Spinal cord (tissue), 10 donors: Measurements from ENCODE around the gene HDAC9. TPM values are rescaled to one million over a fixed set of nuclear protein-coding genes. Genes with fewer than 3 reads are reported as not detected.

Source experiments
- DNase-seq, 6 donors: peaks; one replicate each; pipeline versions ENCODE4 v3.0.0 to v3.0.0-alpha.2; 2013 to 2015; ENCODE audit warnings: low spot score in 6 of 6, low read depth in 4 of 6
- H3K27ac ChIP-seq: one replicate; pipeline ENCODE4 v1.5.1; 2013; ENCODE audit warnings: low read depth, low read length, control low read depth
- H3K27me3 ChIP-seq: one replicate; pipeline ENCODE4 v1.6.1; 2013; ENCODE audit warnings: low read length; ENCODE audit not compliant: control insufficient read depth, insufficient read depth
- H3K36me3 ChIP-seq: one replicate; pipeline ENCODE4 v1.6.1; 2013; ENCODE audit warnings: low read length; ENCODE audit not compliant: control insufficient read depth, insufficient read depth
- H3K4me1 ChIP-seq: one replicate; pipeline ENCODE4 v1.6.1; 2013; ENCODE audit warnings: low read length; ENCODE audit not compliant: control insufficient read depth, insufficient read depth
- H3K4me3 ChIP-seq: one replicate; pipeline ENCODE4 v1.5.1; 2013; ENCODE audit warnings: low read depth, low read length, control low read depth
- H3K9me3 ChIP-seq: one replicate; pipeline ENCODE4 v1.6.1; 2013; ENCODE audit warnings: low read length; ENCODE audit not compliant: control insufficient read depth, insufficient read depth
- WGBS: methylation state at CpG from one replicate; pipeline ENCODE4 v1.1.5; 2013; ENCODE audit warnings: missing lambda C conversion rate; ENCODE audit not compliant: insufficient coverage; 5-methylcytosine and 5-hydroxymethylcytosine counted together
- polyA plus RNA-seq, 2 donors: library from polyadenylated mRNA; unstranded; fragments of 120-200 nt; gene quantifications; one replicate each; pipeline ENCODE4 v1.2.1, GENCODE V29; 2013; ENCODE audit not compliant: insufficient read length in 2 of 2
- total RNA-seq, 2 donors: library from RNA; depleted of rRNA in 1 of 2; stranded (reverse); fragments of 120-200 nt in 1 of 2; fragments of >200 nt in 1 of 2; gene quantifications; one replicate each; pipeline versions ENCODE4 v1.2.3 to v1.2.4, GENCODE V29; 2013 to 2014
- donor health status: healthy.

HDAC9 gene
- total and polyA plus RNA-seq, 4 donors, result 21.4 to 58.5 (median 29.3) TPM

DNA sequence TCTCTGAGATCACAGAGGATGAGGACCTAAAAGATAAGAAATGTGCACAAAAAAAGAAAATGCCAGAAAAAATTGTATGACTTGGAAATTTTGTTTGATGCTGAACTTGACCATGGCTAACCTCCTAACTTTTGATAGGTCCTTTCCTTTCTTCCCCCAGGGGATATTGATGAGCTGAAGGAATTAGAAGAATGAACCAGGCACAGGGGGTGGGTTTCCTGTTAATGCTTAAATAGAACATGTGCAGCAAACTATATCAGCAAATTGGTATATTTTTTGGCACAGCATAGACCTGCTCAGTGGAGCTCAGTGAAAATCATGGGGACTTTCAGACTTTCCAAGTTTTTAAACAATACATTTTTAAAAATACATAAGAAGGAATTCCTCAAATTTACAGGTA, 300.7 kb downstream of the HDAC9 start:
- H3K4me1 ChIP-seq, result no peaks in the 10 kb centered on the region
- H3K4me3 ChIP-seq, result no peak overlapping the region
- DNase-seq, result no peak
- no peak overlapping the region for H3K27ac ChIP-seq
- no peaks in the 10 kb centered on the region for H3K9me3 ChIP-seq
- no peaks in the 10 kb centered on the region for H3K27me3 ChIP-seq
- peaks cover 2% of the 10 kb centered on the region for H3K36me3 ChIP-seq

DNA sequence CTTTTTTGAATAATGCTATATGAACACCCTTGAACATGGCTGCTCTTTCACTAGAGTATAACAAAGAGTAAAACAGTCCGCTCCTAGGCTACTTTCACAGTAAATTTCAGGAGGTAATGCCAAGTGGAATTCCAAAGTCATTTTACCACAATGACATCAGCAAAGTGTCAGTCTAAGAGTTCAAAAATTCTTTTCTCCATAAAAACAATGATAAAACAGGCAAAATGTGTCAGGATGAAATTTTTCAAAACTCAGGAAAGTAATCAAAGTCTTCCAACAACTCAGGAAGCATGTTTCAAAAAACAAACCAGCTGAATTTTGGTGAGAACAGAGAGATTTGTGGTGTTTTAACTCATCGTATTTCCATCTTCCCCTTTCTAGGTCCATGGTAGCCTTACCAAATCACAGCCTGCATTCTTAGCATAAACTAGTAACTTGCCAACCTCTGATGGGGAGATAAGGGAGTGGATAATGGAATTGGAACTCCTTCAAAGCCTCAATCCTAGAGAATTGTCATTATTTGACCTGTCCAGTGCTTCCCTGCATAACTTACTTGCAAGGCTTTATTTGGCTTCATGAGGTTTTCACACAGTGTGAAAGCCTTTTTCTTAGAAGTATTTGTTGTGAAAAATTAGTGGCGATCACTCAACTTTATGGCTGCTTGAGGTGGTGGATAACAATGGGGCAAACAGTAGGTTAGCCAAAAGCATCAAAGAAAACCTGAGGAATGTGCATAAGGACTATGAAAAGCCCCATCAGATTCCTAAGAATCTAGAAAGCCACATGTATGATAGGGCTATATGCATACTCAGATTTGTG, 302.7 kb downstream of the HDAC9 start:
- H3K27me3 ChIP-seq, result no peaks in the 10 kb centered on the region
- DNase-seq, result no peak
- 70% methylated on average over 1 of the region's 3 CpGs for WGBS
- H3K27ac ChIP-seq, result no peak overlapping the region
- H3K4me1 ChIP-seq, result no peaks in the 10 kb centered on the region
- H3K36me3 ChIP-seq, result no peaks in the 10 kb centered on the region
- no peaks in the 10 kb centered on the region for H3K9me3 ChIP-seq
- H3K4me3 ChIP-seq, result no peak overlapping the region

DNA sequence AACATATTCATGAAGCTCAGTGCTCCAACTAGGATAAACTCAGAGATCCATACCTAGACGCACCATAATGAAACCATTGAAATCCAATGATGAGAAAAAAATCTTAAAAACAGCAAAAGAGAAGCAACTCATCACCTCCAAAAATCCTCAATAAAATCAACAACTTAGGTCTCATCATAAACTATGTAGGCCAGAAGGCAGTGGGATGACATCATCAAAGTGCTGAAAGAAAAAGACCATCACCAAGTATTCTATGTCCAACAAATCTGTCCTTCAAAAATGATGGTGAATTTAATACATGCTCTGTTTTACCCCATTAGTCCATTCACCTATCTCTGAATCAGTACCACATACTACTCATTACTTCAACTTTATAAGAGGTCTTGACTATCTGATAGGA, 304.4 kb downstream of the HDAC9 start:
- Histone ChIP-seq H3K4me1 (no peaks in the 10 kb centered on the region), H3K27ac (no peak overlapping the region), H3K4me3 (no peak overlapping the region), H3K36me3 (no peaks in the 10 kb centered on the region), H3K27me3 (no peaks in the 10 kb centered on the region), H3K9me3 (no peaks in the 10 kb centered on the region)
- DNase-seq, result no peak
- WGBS, result no CpG with 5 or more reads among the region's 1 CpG

DNA sequence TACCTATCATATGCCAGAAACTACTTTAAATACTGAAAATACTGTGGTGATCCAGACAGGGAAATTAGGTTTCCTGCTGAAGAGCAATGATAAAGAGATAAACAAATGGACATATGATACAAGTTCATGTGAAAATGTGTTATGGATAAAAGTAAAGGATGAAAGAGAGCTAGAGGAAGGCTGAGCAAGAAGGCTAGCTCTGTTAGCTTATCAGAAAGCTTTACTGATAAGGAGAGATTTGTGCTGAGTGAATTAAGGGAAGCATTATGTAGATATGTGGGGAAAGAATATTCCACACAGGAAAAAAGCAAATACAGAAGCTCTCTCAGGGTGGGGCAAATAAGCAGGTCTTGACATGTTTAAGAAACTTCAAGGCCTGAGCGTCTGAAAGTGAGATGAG, 308.4 kb downstream of the HDAC9 start:
- Histone ChIP-seq H3K9me3 (peaks cover 2% of the 10 kb centered on the region), H3K36me3 (no peaks in the 10 kb centered on the region), H3K4me3 (no peak overlapping the region), H3K4me1 (no peaks in the 10 kb centered on the region), H3K27ac (no peak overlapping the region), H3K27me3 (no peaks in the 10 kb centered on the region)
- DNase-seq, result no peak
- no CpG with 5 or more reads among the region's 1 CpG for WGBS

DNA sequence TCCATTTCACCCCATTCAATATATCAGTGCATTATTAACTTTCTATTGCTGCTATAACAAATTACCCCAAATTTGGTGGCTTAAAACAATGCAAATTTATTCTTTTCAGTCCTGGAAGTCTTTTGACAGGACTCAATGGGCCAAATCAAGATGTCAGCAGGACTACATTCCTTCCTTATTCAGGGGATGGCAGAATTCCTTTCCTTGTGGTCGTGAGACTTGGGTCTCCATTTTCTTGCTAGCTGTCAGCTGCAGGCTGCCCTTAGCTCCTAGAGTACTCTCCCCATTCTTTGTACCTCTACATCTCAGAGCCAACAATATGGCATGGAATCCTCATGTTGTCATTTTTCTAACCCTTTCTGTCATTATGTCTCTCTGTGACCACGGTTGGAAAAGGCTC, 310.6 kb downstream of the HDAC9 start:
- H3K4me1 ChIP-seq, result no peaks in the 10 kb centered on the region
- H3K27ac ChIP-seq, result no peak overlapping the region
- DNase-seq, result no peak
- peaks cover 2% of the 10 kb centered on the region for H3K9me3 ChIP-seq
- no peaks in the 10 kb centered on the region for H3K36me3 ChIP-seq
- H3K4me3 ChIP-seq, result no peak overlapping the region
- 0% methylated on average over 1 of the region's 2 CpGs for WGBS
- no peaks in the 10 kb centered on the region for H3K27me3 ChIP-seq

DNA sequence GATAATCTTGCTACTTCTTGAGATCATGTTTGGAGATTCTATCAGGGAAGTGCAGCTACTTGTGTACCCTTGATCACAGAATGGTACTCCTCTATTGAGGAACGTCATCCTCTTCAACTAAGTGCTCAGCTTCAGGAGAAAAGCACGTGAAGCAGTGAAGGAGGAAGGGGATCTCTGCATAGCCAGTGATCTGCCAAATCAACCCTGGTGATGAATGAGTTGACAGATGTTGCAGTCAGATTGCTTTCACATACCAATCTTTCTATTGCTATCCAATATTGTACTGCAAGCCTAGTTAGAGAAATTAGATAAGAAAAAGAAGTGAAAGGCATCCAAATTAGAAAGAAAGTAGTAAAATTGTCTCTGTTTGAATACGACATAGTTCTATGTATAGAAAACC, 312.5 kb downstream of the HDAC9 start:
- Histone ChIP-seq H3K4me3 (no peak overlapping the region), H3K36me3 (no peaks in the 10 kb centered on the region)

DNA sequence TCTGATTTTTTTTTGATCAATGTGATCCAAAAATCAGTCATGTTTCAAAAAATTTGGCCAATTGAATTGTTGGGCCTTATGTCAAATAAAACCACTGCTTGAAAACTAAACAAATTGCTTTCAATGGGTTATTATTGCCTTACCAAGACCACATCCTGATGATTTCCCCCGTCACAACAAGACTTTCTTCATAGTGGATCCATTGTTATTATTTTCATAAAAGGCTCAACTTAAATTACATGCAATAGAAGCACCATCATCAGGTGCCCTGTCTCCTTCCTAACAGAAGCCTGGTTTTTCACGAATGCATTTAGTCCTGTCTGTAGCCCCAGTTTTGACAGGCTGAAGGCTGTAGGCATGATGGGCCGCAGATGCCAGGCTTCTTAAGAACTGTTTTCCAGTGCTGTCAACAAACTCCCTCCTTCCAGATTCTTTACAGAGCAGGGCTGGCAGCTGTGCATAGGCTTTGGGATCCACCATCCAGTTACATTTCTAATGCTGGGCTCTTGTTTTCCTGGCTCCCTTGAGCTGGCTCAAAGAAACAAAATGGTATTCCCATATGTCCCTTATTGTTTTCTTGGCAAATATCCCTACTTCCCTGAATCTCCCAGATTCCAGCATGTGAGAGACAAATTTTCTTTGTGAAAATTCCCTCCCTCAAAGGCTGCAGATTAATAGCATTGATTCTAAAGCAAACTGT, 319.9 kb downstream of the HDAC9 start:
- no peak overlapping the region for H3K27ac ChIP-seq
- no peaks in the 10 kb centered on the region for H3K4me1 ChIP-seq
- 83% methylated on average over 3 of the region's 3 CpGs for WGBS
- no peaks in the 10 kb centered on the region for H3K36me3 ChIP-seq
- H3K4me3 ChIP-seq, result no peak overlapping the region
- H3K27me3 ChIP-seq, result no peaks in the 10 kb centered on the region
- no peaks in the 10 kb centered on the region for H3K9me3 ChIP-seq
- DNase-seq, result peak in 1 of 6 donors; percentile 66

More for the DNA sequence above, 312.5 kb downstream of the HDAC9 start:
- DNase-seq, result no peak
- no peaks in the 10 kb centered on the region for H3K27me3 ChIP-seq
- peaks cover 2% of the 10 kb centered on the region for H3K9me3 ChIP-seq
- no peaks in the 10 kb centered on the region for H3K4me1 ChIP-seq
- H3K27ac ChIP-seq, result no peak overlapping the region
- no CpG with 5 or more reads among the region's 3 CpGs for WGBS

DNA sequence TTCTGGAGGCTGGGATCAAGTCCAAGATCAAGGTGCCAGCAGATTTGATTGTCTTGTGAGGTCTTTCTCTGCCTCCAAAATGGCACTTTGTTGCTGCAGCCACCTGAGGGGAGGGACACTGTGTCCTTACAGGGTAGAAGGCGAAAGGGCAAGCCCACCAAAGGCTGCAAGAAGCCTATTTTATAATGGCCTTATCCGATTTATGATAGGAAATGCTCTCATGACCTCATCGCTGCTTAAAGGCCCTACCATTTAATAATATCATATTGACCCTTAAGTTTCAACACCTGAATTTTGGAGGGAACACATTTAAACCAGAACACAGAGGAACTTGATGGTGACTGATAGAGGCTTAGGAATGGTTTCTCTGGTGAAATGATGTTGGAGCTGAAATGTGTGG, 325.4 kb downstream of the HDAC9 start:
- no peak overlapping the region for H3K4me3 ChIP-seq
- H3K4me1 ChIP-seq, result no peaks in the 10 kb centered on the region

DNA sequence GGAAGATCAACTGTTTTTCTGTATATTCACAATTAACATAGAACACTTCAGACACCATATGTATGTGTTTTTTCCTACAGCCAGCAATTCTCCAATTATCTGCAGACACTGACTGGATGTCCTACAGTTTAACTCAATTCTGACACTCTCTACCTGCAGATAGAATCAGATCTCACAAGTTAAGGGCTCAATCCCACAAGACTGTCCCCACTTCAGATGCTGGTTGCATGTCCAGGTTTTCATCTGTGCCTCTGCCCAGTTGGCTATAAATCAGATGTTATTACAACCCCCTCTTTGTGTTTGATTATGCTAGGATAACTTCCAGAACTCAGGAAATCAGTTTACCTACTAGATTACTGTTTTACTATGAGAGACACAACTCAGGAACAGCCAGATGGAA, 326.0 kb downstream of the HDAC9 start:
- DNase-seq, result no peak
- Histone ChIP-seq H3K27ac (no peak overlapping the region), H3K36me3 (no peaks in the 10 kb centered on the region), H3K4me1 (no peaks in the 10 kb centered on the region), H3K9me3 (no peaks in the 10 kb centered on the region), H3K27me3 (no peaks in the 10 kb centered on the region), H3K4me3 (no peak overlapping the region)

More for the DNA sequence above, 325.4 kb downstream of the HDAC9 start:
- Histone ChIP-seq H3K9me3 (no peaks in the 10 kb centered on the region), H3K36me3 (no peaks in the 10 kb centered on the region), H3K27ac (no peak overlapping the region), H3K27me3 (no peaks in the 10 kb centered on the region)
- DNase-seq, result no peak
- 100% methylated on average over 1 of the region's 3 CpGs for WGBS

DNA sequence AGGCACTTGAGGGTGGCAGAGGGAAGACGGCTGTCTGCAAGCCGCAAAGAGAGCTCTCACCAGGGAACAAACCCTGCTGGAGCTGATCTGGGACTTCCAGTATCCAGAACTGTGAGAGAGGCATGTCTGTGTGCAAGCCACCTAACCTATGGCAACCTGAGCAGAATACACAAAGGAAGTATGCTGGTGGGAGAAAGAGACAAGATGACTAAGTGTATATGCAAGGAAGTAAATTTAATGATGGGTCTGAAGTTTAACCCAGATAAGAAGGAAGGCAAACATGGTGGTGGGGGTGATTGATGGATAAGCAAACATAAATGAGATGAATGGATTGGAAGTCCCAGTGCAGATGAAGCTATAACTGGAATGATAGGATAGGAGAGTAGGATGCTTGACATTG, 328.6 kb downstream of the HDAC9 start:
- DNase-seq, result no peak
- H3K4me3 ChIP-seq, result no peak overlapping the region
- H3K4me1 ChIP-seq, result no peaks in the 10 kb centered on the region
- WGBS, result 96% methylated on average over 2 of the region's 2 CpGs
- H3K27me3 ChIP-seq, result no peaks in the 10 kb centered on the region
- H3K9me3 ChIP-seq, result no peaks in the 10 kb centered on the region
- no peak overlapping the region for H3K27ac ChIP-seq
- H3K36me3 ChIP-seq, result no peaks in the 10 kb centered on the region
